ENCODE results near the gene ZNF121.
"Not testable (repeated sequence)": the region's sequence is repeated elsewhere in the genome, so short reads cannot be mapped to it uniquely, and the experiment has no call there.

The ZNF121 gene

DNA sequence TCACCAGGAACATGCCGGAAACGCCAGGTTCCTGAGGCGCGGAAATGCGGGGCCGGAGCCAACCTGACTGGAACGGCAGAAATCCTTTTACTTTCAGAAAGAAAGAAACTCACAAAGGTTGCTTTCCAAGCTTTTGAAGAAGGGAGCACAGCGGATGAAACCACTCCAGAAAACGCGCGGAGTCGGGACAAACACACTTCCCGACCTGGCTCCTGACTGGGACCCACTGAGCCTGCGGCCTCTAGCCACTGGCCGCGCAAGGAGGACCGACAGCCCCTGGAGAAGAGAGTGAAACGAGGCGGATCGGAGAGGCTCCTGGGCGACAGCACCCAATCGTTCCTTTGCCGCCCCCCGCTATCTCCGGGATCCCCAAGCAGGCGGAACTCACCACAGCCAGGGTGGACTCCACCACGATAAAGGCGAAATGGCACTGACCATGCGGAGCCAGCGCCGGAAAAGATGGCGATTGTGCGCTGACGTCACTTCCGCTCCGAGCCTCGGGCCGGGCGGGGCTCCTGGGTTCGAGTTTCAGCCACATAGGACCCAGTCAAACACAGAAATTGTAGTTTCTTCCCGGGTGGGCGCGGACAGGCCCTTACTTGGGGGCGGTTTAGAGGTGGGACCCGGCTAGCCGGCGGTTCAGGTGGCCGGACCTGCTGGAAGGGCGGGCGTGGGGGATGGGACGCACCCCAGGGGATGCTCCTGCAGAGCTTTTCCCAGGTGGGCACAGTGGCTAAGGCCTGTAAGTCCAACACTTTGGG is at the start of gene ZNF121:
Gene ZNF121, minus strand, starts transcription at position 432 of the 761 bp plus-strand sequence. CDS start 16,407 bp downstream, outside the sequence.
- DNase-seq, result peak; percentile 86

DNA sequence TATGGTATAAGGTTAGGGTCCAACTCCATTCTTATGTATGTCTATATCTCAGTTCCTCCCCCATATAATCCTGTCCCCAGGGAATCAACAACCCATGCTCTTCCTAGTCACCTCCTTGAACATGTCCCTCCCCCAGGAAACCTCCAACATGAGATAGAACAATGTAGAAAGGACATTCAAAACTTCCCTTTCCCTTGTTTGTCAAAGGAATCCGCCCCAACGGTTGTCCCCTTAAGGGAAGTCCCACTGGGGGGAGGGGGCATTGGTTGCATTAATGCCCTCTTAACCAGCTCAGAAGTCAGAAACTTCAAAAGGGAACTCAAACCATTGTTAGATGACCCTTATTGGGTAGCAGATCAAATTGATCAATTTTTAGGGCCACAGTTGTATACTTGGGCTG is 43.6 kb upstream of the ZNF121 start:
- DNase-seq, result no peak

DNA sequence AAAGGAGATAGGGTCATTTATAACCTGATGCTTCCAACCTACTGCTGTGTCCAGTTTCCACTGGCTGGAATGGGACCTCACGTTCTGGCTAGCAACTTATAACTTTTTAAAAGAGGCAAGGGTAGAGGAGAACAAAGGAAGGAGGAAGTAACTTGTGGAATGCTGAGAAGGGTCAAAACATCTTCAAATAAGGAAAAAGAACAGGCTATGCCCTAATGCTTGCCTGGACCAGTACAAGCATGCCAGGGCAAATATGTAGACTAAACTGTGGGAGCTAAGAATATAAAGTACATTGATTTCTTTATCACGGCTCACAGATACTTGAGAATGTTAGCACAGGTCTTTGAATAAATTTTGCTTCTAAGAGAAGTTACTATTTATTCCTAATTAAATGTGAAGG is 38.2 kb upstream of the ZNF121 start:
- DNase-seq, result no peak

DNA sequence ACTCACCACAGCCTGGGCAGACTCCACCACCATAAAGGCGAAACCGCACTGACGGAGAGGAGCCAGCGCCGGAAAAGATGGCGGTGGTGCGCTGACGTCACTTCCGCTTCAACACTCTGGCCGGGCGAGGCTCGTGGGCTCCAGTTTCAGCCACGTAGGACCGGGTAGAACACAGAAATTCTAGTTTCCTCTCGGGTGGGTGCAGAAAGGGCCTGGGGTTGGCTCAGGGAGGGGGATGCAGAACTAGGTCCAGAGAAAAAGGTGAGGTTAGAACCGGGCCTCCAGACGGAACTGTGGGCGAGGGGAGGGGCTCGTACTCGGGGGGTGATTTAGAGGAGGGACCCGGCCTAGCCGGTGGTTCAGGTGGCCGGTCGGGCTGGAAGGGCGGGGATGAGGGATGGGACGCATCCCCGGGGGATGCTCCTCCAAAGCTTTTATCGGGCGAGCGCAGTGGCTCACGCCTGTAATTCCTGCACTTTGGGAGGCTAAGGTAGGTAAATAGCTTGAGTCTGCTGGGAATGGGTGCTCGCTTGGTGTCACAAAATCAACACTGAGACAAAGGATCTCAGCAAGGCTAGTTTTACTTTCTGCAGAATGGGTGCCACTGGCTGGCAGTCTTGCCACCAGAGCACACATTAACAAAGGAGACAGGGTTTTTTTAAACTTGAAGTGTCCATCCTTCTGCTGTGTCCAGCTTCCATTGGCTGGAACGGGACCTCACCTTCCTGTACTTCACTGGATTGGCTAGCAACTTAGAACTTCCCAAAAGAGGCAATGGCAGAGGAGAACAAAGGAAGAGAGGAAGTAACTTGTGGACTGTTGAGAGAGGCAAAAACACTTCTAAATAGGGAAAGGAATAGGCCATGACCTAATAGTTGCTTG is 37.1 kb upstream of the ZNF121 start, which contains the start of gene ZNF561:
Gene ZNF561, minus strand, starts transcription at position 77 of the 882 bp plus-strand sequence. CDS start 1,776 bp downstream, outside the sequence.
- DNase-seq, result peak; percentile 84

DNA sequence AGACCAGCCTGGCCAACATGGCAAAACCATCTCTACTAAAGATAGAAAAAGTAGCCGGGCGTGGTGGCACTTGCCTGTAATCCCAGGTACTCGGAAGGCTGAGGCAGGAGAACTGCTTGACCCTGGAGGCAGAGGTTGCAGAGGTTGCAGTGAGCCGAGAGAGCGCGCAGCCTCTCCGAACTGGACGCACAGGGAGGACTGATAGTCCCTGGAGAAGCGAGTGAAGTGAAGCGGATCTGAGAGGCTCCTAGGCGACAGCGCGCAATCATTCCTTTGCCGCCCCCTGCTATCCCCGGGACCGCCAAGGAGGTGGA is 36.5 kb upstream of the ZNF121 start:
- no peak for DNase-seq

DNA sequence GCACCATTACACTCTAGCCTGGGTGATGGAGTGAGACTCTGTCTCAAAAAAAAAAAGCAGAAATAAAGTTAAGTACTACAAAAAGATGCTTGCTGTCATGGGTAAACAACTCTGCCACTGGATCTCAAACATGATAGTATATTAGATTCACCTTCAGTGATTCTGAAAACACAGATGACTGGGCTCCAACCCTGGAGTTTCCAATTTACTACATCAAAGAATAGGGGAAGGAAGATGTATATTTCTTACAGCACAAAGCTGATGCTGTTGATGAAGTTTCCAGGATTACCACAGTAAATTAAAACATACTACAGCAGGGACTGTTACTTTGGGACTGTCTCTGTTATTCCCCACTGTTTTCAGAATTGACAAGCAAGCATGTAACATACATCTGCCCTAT is 31.5 kb upstream of the ZNF121 start:
- DNase-seq, result no peak

DNA sequence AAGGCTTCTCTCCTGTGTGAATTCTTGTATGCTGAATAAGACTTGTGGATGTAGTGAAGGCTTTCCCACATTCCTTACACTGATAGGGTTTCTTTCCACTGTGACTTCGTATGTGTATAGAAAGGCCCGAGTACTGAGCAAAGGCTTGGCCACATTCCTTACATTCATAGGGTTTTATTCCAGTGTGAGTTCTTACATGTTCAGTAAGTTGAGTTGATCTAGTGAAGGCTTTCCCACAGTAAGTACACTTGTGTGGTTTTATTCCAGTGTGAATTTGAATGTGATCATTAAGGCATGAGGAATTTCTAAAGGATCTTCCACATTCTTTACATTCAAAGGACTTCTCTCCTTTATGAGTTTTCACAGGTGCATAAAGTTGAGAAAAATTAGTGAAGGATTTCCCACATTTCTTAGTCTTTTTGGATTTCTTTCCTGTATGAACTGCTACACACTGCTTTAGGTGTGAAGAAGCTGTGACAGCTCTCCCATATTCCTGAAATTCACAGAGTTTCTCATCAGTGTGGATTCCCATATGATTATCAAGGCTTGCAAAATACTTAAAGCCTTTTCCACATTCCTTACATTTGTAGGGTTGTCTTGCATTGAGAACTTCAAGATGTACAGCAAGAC is 26.3 kb upstream of the ZNF121 start:
- DNase-seq, result no peak

DNA sequence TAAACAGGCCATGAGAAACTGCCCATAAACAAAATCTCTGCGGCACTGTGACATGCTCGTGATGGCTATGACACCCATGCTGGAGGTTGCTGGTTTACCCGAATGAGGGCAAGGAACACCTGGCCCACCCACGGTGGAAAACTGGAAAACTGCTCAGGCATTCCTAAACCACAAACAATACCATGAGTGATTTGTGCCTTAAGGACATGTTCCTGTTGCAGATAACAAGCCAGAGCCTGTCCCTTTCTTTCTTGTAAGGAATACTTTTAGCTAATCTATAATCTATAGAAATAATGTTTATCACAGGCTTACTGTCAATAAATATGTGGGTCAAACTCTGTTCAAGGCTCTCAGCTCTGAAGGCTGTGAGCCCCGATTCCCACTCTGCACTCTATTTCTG is 24.6 kb upstream of the ZNF121 start:
- no peak for DNase-seq

DNA sequence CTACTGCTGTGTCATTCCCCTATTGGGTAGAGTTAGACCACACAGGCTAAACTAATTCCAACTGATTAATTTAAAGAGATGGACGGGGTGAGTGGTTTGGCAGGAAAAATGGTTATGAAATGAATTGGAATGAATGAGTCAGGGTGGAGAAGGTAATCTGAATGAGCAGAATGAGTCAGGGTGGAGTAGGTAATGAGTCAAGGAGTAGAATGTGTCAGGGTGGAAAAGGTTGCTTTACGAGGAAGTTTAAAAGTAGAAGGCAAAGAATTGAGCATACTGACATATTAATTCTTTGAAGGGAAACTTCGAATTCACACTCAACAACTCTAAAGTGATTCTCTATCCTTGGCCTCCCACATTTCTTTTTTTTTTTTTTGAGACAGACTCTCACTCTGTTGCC is 12.7 kb upstream of the ZNF121 start:
- DNase-seq, result no peak

DNA sequence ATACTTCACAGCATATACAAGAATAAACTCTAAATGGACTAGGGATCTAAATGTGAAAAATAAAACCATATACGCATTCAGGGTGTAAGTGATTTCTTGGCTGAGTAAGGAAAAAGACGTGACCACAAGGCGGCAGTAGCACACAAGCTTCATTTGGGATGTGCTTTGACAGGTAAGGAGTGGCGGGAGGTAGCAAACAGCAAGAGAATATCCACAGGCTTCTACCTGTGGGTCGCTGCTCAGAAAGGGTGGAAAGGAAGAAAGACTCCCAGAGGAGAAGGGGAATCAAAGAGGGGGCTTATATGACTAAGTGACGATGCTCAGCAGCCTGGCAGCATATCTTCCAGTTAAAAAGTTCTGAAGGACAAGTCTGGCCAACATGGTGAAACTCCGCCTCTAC is 2.5 kb upstream of the ZNF121 start:
- peak; percentile 33 for DNase-seq

DNA sequence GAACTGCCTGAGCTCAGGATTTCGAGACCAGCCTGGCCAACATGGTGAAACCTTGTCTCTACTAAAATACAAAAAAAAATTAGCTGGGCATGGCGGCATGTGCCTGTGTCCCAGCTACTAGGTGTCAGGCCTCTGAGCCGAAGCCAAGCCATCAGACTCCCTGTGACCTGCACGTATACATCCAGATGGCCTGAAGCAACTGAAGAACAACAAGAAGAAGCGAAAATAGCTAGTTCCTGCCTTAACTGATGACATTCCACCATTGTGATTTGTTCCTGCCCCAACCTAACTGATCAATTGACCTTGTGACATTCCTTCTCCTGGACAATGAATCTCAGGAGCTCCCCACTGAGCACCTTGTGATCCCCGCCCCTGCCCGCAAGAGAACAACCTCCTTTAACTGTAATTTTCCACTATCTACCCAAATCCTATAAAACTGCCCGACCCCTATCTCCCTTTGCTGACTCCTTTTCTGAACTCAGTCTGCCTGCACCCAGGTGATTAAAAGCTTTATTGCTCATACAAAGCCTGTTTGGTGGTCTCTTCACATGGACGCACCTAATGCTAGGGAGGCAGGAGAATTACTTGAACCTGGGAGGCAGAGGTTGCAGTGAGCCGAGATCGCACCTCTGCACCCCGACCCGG is 2.1 kb downstream of the ZNF121 start:
- not testable (repeated sequence) for DNase-seq

DNA sequence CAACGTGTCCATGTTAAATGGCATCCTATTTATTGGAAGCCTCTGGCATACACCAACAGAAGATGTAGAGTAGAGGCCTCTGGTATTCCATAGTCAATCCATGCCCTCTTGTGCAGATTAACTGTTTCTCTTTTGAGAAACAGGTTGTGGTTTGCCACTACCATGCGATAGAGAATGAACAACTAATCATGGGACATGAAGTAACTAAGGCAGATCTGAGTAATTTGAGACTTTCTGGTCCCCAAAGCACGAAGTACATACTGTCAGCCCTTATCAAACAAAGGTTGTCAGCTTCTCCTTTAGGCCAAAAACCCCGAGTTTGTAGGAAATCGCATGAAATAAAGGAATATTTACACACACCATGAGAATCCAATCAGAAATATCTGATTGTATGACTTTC is 3.6 kb downstream of the ZNF121 start:
- no peak for DNase-seq

DNA sequence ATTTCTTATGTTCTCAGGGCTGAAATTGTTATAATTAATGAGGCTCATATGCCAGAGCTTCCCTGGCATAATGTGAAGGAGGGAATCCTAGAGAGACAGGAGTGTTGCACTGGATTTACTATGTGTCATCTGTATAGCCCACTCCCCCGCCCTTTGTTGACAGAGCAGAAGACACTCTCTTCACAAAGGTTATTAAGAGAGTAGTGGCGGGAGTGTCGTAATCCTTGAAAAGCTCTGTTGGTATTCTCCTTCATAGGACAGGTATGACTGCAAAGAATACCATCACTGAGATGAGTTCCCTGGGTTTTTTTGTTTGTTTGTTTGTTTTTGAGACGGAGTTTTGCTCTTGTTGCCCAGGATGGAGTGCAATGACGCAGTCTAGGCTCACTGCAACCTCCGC is 14.0 kb downstream of the ZNF121 start:
- DNase-seq, result no peak

DNA sequence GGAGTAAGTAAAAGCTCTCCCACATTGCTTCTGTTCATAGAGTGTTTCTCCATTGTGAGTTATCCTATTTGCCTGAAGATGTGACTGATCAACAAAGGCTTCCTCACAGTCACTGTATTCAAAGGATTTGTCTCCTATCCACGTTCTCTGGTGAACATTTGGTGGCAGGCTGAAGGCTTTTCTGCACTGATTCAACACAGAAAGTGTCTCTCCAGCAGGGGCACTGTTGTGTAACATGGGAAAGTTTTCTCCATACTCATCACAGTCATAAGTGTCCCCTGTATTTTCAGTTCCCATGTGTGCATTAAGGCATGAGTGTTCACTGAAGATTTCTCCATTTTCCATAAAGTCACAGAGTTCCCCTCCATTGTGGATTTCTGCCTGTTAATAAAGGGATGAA is 17.6 kb downstream of the ZNF121 start:
- no peak for DNase-seq

DNA sequence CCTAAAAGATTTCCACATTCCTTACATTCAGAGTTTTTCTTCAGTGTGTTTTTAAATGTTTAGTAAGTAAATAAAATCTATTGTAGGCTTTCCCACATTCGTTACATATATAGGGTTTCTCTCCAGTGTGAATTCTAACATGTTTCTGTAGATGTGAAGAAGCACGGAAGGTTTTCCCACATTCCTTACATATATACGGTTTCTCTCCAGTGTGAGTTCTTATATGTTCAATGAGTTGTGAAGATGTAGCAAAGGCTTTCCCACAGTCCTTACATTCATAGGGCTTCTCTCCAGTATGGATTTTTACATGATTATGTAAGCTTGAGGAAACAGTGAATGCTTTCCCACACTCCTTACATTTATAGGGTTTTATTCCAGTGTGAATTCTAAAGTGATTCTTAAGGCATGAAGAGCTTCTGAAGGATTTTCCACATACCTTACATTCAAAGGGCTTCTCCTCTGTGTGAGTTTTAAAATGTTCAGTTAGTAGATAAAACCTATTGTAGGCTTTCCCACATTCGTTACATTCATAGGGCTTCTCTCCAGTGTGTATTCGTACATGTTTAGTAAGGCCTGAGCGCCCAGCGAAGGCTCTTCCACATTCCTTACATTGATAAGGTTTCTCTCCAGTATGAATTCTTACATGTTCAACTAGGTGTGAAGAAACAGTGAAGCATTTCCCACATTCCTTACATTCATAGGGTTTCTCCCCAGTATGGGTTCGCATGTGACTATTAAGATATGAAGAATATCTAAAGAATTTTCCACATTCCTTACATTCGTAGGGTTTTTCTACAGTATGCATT is 18.2 kb downstream of the ZNF121 start:
- no peak for DNase-seq

DNA sequence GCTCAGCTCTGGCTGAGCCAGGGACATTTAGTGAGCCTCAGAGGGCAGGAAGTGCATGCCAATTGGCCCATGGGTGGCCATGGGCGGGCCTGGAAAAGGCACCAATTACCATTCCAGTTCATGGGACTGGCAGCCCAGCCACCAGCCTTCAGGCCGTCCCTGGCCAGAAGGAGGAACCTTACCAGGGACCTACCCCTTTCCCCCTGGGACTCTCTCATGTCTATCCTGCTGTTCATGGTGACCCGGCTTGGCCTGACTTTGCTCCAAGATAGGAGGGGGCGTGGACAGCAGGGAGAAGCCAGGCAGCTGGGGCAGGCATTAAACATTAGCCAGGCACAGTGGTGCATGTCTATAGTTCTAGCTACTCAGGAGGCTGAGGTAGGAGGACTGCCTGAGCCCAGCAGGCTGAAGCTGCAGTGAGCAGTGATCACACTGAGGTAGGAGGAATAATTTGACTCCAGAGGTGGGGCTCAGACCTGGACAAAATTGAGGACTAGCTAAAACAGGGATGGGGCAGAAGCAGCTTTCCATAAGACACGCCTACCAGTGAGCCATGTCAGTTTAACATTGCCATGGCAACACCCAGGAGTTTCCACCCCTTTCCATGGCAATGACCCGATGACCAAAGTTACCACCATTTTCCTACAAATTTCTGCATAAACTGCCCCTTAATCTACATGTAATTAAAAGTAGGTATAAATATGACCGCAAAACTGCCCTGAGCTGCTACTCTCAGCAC is 31.6 kb downstream of the ZNF121 start:
- DNase-seq, result no peak

DNA sequence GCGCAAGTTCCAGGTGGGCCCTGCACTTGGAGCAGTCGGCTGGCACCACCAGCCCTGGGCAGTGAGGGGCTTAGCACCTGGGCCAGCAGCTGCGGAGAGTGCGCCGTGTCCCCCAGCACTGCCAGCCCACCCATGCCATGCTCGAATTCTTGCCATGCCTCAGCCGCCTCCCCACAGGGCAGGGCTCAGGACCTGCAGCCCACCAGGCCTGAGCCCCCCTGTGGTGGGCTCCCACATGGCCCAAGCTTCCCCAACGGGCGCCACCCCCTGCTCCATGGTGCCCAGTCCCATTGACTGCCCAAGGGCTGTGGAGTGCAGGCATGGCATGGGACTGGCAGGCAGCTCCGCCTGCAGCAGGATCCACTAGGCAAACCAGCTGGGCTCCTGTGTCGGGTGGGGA is 36.4 kb downstream of the ZNF121 start:
- no peak for DNase-seq

DNA sequence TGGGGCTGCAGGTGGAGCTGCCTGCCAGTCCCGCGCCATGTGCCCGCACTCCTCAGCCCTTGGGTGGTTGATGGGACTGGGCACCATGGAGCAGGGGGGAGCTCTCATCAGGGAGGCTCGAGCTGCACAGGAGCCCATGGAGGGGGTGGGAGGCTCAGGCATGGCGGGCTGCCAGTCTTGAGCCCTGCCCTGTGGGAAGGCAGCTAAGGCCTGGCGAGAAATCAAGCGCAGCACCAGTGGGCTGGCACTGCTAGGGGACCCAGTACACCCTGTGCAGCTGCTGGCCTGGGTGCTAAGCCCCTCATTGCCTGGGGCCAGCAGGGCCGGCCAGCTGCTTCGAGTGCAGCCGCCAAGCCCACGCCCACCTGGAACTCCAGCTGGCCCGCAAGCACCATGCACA is 43.0 kb downstream of the ZNF121 start:
- not testable (repeated sequence) for DNase-seq

DNA sequence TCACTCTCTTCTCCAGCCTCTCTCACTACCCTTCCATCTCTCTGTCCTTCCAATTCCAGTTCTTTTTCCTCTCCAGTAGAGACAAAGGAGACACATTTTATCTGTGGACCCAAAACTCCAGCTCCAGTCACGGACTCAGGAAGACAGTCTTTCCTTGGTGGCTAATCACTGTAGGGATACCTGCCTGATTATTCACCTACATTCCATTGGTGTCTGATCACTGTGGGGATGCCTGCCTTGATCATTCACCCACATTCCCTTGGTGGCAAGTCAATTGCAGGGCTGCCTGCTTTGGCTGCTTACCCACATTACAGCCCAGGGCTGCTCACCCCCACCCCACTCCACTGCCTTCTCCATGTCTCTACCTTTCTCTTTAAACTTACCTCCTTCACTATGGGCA is 44.4 kb downstream of the ZNF121 start:
- not testable (repeated sequence) for DNase-seq

DNA sequence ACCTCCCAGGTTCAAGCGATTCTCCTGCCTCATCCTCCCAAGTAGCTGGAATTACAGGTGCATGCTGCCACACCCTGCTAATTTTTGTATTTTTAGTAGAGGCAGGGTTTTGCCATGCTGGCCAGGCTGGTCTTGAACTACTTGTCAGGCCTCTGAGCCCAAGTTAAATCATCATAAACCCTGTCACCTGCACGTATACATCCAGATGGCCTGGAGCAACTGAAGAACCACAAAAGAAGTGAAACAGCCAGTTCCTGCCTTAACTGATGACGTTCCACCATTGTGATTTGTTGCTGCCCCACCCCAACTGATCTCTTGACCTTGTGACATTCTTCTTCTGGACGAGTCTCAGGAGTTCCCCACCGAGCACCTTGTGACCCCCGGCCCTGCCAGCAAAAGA is 45.1 kb downstream of the ZNF121 start:
- not testable (repeated sequence) for DNase-seq

Data from NCI-H1105 (cell line).